Activated CD8-positive, alpha-beta memory T cell treated with anti-CD3 and anti-CD28 coated beads, Interleukin-2, amount 10 ng/mL, durations not matched to agents 7 days and 5 days (primary cell): ENCODE measurements around the gene SRM. TPM values are rescaled to one million over a fixed set of nuclear protein-coding genes. Genes with fewer than 3 reads are reported as not detected.
A peak's percentile ranks its signal among the peaks of the same experiment; 100 is the strongest.
"Not testable (repeated sequence)": the region's sequence is repeated elsewhere in the genome, so short reads cannot be mapped to it uniquely, and the experiment has no call there.

ENCODE experiments used
- ATAC-seq: fragments of 150-1000 bp; cut with Tn5 transposase; one replicate; pipeline ENCODE4 v1.10.0; 2021; ENCODE audit warnings: moderate library complexity
- CTCF ChIA-PET: fragments of 350-600 bp; sonication (Branson Sonifier 250); formaldehyde crosslinking; loops from one replicate; lab custom pipeline; 2021; ENCODE audit warnings: antibody characterized with exemption; lab: Charles Lee
- DNase-seq: peaks from one replicate; pipeline ENCODE4 v3.0.0-alpha.2; 2020
- H3K27ac Mint-ChIP-seq: one replicate; pipeline ENCODE4 v1.8.0; 2021; ENCODE audit warnings: mild to moderate bottlenecking, mixed read lengths
- H3K27me3 Mint-ChIP-seq: one replicate; pipeline ENCODE4 v1.8.0; 2021; ENCODE audit warnings: mixed read lengths
- H3K36me3 Mint-ChIP-seq: one replicate; pipeline ENCODE4 v1.8.0; 2021; ENCODE audit warnings: mild to moderate bottlenecking, mixed read lengths
- H3K4me1 Mint-ChIP-seq: one replicate; pipeline ENCODE4 v1.8.0; 2021; ENCODE audit warnings: mixed read lengths
- H3K4me3 Mint-ChIP-seq: one replicate; pipeline ENCODE4 v1.8.0; 2021; ENCODE audit warnings: mild to moderate bottlenecking, moderate library complexity, mixed read lengths
- H3K9me3 Mint-ChIP-seq: one replicate; pipeline ENCODE4 v1.8.0; 2022; ENCODE audit warnings: low read depth, mixed read lengths
- total RNA-seq, 2 experiments: library from RNA; stranded (reverse); gene quantifications; one replicate each; pipeline ENCODE4 v1.2.3, GENCODE V29; 2021

Gene SRM
- total RNA-seq, 2 experiments from 2014 or later, result 136 to 150 TPM

DNA sequence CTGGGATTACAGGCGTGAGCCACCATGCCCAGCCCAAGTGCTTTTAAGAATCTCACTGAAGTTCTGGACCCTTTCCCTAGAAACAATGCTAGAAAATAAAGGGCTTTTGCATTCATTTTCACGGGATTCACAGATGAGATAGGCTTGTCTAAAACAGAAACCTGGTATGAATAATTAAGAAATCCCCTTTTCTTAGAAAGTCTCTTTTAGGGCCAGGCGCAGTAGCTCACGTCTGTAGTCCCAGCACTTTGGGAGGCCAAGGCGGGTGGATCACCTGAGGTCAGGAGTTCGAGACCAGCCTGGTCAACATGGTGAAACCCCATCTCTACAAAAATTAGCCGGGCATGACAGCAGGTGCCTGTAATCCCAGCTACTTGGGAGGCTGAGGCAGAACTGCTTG lies 13.6 kb upstream of the SRM start:
- not testable (repeated sequence) for H3K27me3 Mint-ChIP-seq, H3K4me3 Mint-ChIP-seq, H3K27ac Mint-ChIP-seq, DNase-seq, H3K9me3 Mint-ChIP-seq, ATAC-seq
- peaks cover 64% of the 10 kb centered on the region for H3K36me3 Mint-ChIP-seq
- peaks cover 23% of the 10 kb centered on the region for H3K4me1 Mint-ChIP-seq
- CTCF ChIA-PET, result interaction anchor here (0.7 to 2.0 kb wide), 4 partner anchors 13 to 821 kb away, joined by 3 to 11 read pairs (median 4); no protein-coding TSS in a partner anchor

DNA sequence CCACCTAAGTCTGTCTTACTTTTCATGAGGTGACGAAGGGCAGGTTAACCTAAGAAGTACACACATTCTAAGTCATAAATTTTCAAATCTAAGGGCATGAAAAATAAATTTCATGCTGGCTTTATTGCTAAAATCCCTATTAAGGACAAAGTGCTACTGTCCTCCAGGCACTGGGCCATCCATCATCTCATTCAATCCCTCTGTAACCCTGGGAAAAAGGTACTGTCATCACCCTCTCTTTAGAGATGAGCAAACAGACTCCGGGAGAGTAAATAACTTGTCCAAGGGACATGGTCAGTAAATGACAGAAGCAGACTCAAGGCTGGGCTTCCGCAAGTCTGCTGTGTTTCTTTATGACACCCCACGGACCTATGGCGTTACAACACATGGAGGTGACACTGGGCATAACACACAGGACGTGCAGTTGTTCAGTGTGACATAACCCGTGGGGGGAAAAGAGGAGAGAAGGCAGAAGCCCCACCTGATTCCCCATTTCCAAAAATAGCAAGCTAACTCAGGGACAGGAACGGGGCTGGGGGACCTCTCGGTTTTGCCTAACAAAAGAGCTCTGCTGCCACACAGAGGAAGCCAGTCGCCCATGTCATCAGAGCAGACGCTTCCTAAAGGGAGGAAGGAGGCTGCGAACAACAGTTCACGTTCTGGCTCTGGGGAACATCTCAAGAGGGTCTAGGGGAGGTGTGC lies 12.5 kb upstream of the SRM start:
- H3K36me3 Mint-ChIP-seq, result peaks cover 66% of the 10 kb centered on the region

GRCh38 chr1:11071463-11072215 lies 11.8 kb upstream of the SRM start:
- Mint-ChIP-seq H3K4me3 (no peak overlapping the region), H3K27me3 (no peaks in the 10 kb centered on the region), H3K27ac (no peak overlapping the region), H3K9me3 (no peaks in the 10 kb centered on the region), H3K36me3 (peaks cover 67% of the 10 kb centered on the region), H3K4me1 (peaks cover 23% of the 10 kb centered on the region)
- DNase-seq (no peak), ATAC-seq (no peak)
- CTCF ChIA-PET, result interaction anchor here (2.4 kb wide), 1 partner anchor 34 kb away, joined by 17 read pairs; no protein-coding TSS in a partner anchor

More for the DNA sequence above, 12.5 kb upstream of the SRM start:
- no peak overlapping the region for H3K27ac Mint-ChIP-seq
- ATAC-seq, result no peak
- H3K27me3 Mint-ChIP-seq, result no peaks in the 10 kb centered on the region
- no peak for DNase-seq
- peaks cover 23% of the 10 kb centered on the region for H3K4me1 Mint-ChIP-seq
- H3K9me3 Mint-ChIP-seq, result no peaks in the 10 kb centered on the region
- CTCF ChIA-PET, result interaction anchor here (1.6 to 2.0 kb wide), 2 partner anchors 11 to 35 kb away, joined by 4 to 11 read pairs; no protein-coding TSS in a partner anchor
- H3K4me3 Mint-ChIP-seq, result no peak overlapping the region

DNA sequence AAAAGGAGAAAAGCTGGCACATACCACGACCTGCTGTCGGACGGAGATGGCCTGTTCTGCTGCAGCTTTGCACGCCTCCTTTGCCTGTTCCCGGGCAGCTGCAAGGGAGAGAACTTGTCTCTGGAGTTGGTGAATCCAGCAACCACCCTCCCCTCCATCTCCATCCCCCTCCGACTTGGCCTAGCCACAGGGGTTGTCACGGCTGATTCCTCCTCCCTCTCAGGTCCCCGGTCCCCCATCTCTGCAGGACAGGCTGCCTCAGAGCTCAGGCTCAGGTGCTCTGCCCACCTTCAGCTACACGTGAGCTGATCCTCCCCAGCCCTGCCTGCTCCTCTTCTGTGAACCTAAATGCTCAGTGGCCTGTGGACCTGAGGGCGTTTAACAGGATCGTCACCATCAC lies 11.1 kb upstream of the SRM start:
- H3K27ac Mint-ChIP-seq, result no peak overlapping the region
- H3K27me3 Mint-ChIP-seq, result no peaks in the 10 kb centered on the region
- H3K4me3 Mint-ChIP-seq, result no peak overlapping the region
- CTCF ChIA-PET, result interaction anchor here (1.3 to 2.4 kb wide), 3 partner anchors 21 to 33 kb away, joined by 3 to 17 read pairs (median 4); no protein-coding TSS in a partner anchor
- H3K9me3 Mint-ChIP-seq, result no peaks in the 10 kb centered on the region
- ATAC-seq (no peak), DNase-seq (no peak)
- H3K36me3 Mint-ChIP-seq, result peaks cover 65% of the 10 kb centered on the region
- peaks cover 23% of the 10 kb centered on the region for H3K4me1 Mint-ChIP-seq

GRCh38 chr1:11068600-11069473 lies 9.0 kb upstream of the SRM start:
- ATAC-seq (no peak), DNase-seq (no peak)
- Mint-ChIP-seq H3K9me3 (no peaks in the 10 kb centered on the region), H3K27me3 (no peaks in the 10 kb centered on the region), H3K4me1 (peaks cover 26% of the 10 kb centered on the region), H3K36me3 (peaks cover 68% of the 10 kb centered on the region), H3K27ac (no peak overlapping the region), H3K4me3 (no peak overlapping the region)
- CTCF ChIA-PET, result interaction anchor here (1.2 kb wide), 2 partner anchors 8 to 10 kb away, joined by 3 to 4 read pairs; no protein-coding TSS in a partner anchor

- no peaks in the 10 kb centered on the region for H3K27me3 Mint-ChIP-seq
- no peak for ATAC-seq
- H3K4me3 Mint-ChIP-seq, result no peak overlapping the region
- no peak overlapping the region for H3K27ac Mint-ChIP-seq
- H3K9me3 Mint-ChIP-seq, result no peaks in the 10 kb centered on the region
- CTCF ChIA-PET, result no interaction called here
- peaks cover 69% of the 10 kb centered on the region for H3K36me3 Mint-ChIP-seq
- H3K4me1 Mint-ChIP-seq, result peaks cover 34% of the 10 kb centered on the region
- no peak for DNase-seq
These were observed 8.1 kb upstream of the SRM start for GRCh38 chr1:11067716-11068599.

- H3K36me3 Mint-ChIP-seq, result peaks cover 60% of the 10 kb centered on the region
- H3K27me3 Mint-ChIP-seq, result no peaks in the 10 kb centered on the region
- no peak overlapping the region for H3K4me3 Mint-ChIP-seq
- H3K9me3 Mint-ChIP-seq, result no peaks in the 10 kb centered on the region
- no peak for ATAC-seq
- no peak overlapping the region for H3K27ac Mint-ChIP-seq
- peaks cover 51% of the 10 kb centered on the region for H3K4me1 Mint-ChIP-seq
- no peak for DNase-seq
- CTCF ChIA-PET, result interaction anchor here (6.8 kb wide), 1 partner anchor 28 kb away, joined by 75 read pairs; no protein-coding TSS in a partner anchor
These were observed 6.0 kb upstream of the SRM start for GRCh38 chr1:11065796-11066195.

- Mint-ChIP-seq H3K4me1 (peaks cover 54% of the 10 kb centered on the region), H3K27me3 (no peaks in the 10 kb centered on the region), H3K9me3 (no peaks in the 10 kb centered on the region)
These were observed 5.1 kb upstream of the SRM start for GRCh38 chr1:11064942-11065341.

GRCh38 chr1:11063937-11064537 lies 4.2 kb upstream of the SRM start:
- H3K9me3 Mint-ChIP-seq, H3K27me3 Mint-ChIP-seq, H3K27ac Mint-ChIP-seq, H3K4me3 Mint-ChIP-seq, DNase-seq, ATAC-seq: not testable (repeated sequence)
- H3K4me1 Mint-ChIP-seq, result peaks cover 47% of the 10 kb centered on the region
- CTCF ChIA-PET, result interaction anchor here (1.3 to 6.8 kb wide), 3 partner anchors 26 to 198 kb away, joined by 3 to 75 read pairs (median 4); partner anchors contain the start of gene MTOR
- H3K36me3 Mint-ChIP-seq, result peaks cover 44% of the 10 kb centered on the region

More at GRCh38 chr1:11064942-11065341, 5.1 kb upstream of the SRM start:
- DNase-seq (no peak), ATAC-seq (no peak)
- CTCF ChIA-PET, result interaction anchor here (6.8 kb wide), 1 partner anchor 27 kb away, joined by 75 read pairs; no protein-coding TSS in a partner anchor
- Mint-ChIP-seq H3K4me3 (no peak overlapping the region), H3K36me3 (peaks cover 53% of the 10 kb centered on the region), H3K27ac (no peak overlapping the region)

DNA sequence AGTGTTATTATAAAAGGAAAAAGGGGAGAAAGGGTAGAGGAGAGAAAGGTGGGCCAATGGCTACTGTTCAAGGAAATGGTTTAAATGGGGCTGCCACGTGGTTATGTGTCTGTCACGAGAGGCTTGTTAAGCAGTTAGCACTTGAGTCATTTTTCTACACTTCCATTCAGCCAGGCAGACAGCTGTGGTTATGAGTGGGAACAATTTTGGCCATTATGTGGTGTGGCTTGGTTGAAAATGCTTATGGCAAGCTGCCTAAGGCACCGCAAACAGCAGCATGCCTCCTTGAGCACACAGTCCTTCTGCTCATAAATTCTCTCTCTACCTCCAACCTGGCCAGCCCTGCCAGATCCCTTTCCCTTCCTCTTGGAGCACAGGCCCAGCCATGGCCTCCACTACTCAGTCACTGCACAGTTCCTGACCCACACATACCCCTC lies 3.2 kb upstream of the SRM start:
- H3K4me3 Mint-ChIP-seq, result peak overlapping the region; percentile 31
- no peaks in the 10 kb centered on the region for H3K27me3 Mint-ChIP-seq
- DNase-seq (peak; percentile 92), ATAC-seq (peak; percentile 8)
- peak overlapping the region; percentile 93 for H3K27ac Mint-ChIP-seq
- peaks cover 55% of the 10 kb centered on the region for H3K4me1 Mint-ChIP-seq
- H3K36me3 Mint-ChIP-seq, result peaks cover 38% of the 10 kb centered on the region
- no peaks in the 10 kb centered on the region for H3K9me3 Mint-ChIP-seq
- CTCF ChIA-PET, result interaction anchor here (0.6 to 6.8 kb wide), 6 partner anchors 11 to 199 kb away, joined by 3 to 75 read pairs (median 4); partner anchors contain the start of gene MTOR

DNA sequence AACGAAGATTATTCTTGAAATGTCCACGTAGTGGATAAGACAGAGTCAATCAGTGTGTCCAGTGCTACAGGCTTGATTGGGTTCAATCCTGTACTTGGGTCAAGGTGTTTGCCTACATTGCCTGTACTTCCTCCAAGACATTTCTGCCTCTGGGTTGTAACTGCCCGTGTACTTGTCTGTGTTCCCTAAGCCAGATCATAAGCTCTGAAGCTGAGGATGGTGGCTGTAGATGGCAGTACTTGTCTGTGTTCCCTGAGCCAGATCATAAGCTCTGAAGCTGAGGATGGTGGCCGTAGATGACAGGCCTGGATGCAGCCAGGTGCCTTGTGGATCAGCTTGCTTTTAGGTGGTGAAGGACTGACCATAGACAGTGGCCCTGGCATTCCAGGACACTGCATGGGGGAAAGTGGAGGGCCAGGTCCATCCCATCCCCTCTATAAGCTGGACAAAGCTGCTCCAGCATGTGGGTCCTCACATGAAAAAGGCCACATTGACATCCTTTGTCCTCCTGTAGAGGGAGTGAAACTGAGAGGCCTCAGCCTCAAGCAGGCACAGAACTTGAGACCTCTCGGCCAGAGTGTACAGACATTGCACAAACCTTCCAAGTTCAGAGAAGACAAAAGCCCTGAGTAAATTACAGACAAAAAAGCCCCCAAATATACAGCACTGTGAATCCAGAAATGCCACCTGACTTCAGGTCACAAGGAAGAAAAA lies 2.0 kb upstream of the SRM start:
- no peaks in the 10 kb centered on the region for H3K9me3 Mint-ChIP-seq
- peaks cover 61% of the 10 kb centered on the region for H3K4me1 Mint-ChIP-seq
- peaks cover 34% of the 10 kb centered on the region for H3K36me3 Mint-ChIP-seq
- ATAC-seq (no peak), DNase-seq (no peak)
- peak overlapping the region; percentile 93 for H3K27ac Mint-ChIP-seq
- CTCF ChIA-PET, result interaction anchor here (0.9 to 6.8 kb wide), 9 partner anchors 11 to 589 kb away, joined by 3 to 75 read pairs (median 4); partner anchors contain the start of gene EXOSC10
- H3K27me3 Mint-ChIP-seq, result no peaks in the 10 kb centered on the region
- H3K4me3 Mint-ChIP-seq, result no peak overlapping the region
